RWPE1 (cell line): Measurements from ENCODE around the gene HPCA.

Experiments
- CTCF ChIA-PET: fragments of 350-600 bp; sonication (Branson Sonifier 250); formaldehyde crosslinking; extraction: SDS; loops from one replicate; lab custom pipeline; 2021; lab: Yijun Ruan, JAX
- POLR2A ChIA-PET: fragments of 400-600 bp; formaldehyde crosslinking; extraction: SDS; loops from one replicate; lab custom pipeline; 2020; ENCODE audit warnings: antibody characterized with exemption; ENCODE audit not compliant: low non-redundant PET; lab: Yijun Ruan, JAX
- DNase-seq: peaks from one replicate; pipeline ENCODE4 v3.0.0; 2012; ENCODE audit warnings: low spot score
- H3K27ac ChIP-seq: fragments of 450-650 bp; 2 replicates; pipeline ENCODE4 v1.5.1; 2017
- TF ChIP-seq, protein P1 (sequence below): fragments of 450-650 bp; conservative IDR thresholded peaks from 2 replicates; pipeline ENCODE4 v1.5.1; 2017; ENCODE audit warnings: low read depth, mild to moderate bottlenecking

Gene HPCA

GRCh38 chr1:32886004-32886827 is at the start of gene HPCA:
Gene HPCA, plus strand, starts transcription at chr1:32886491. Its CDS starts 2,408 bp downstream, at chr1:32888899.
- CTCF ChIA-PET = interaction anchor here (0.5 to 2.3 kb wide), 9 partner anchors 10 to 720 kb away, joined by 3 to 7 read pairs (median 4); partner anchors contain the start of gene TMEM54
- POLR2A ChIA-PET = no interaction called here
- peak; percentile 61 for DNase-seq
- TF ChIP-seq, protein P1, sequence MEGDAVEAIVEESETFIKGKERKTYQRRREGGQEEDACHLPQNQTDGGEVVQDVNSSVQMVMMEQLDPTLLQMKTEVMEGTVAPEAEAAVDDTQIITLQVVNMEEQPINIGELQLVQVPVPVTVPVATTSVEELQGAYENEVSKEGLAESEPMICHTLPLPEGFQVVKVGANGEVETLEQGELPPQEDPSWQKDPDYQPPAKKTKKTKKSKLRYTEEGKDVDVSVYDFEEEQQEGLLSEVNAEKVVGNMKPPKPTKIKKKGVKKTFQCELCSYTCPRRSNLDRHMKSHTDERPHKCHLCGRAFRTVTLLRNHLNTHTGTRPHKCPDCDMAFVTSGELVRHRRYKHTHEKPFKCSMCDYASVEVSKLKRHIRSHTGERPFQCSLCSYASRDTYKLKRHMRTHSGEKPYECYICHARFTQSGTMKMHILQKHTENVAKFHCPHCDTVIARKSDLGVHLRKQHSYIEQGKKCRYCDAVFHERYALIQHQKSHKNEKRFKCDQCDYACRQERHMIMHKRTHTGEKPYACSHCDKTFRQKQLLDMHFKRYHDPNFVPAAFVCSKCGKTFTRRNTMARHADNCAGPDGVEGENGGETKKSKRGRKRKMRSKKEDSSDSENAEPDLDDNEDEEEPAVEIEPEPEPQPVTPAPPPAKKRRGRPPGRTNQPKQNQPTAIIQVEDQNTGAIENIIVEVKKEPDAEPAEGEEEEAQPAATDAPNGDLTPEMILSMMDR = peak; percentile 43
- no peak within 1 kb of the TSS for H3K27ac ChIP-seq

- TF ChIP-seq, protein P1 = no peak
- H3K27ac ChIP-seq = no peak overlapping the region
- ChIA-PET CTCF (interaction anchor here (0.6 kb wide), 1 partner anchor 26 kb away, joined by 3 read pairs; no protein-coding TSS in a partner anchor), POLR2A (no interaction called here)
- no peak for DNase-seq
These were observed 37.8 kb upstream of the HPCA start for GRCh38 chr1:32848354-32849063.

- CTCF ChIA-PET = interaction anchor here (0.6 kb wide), 1 partner anchor 443 kb away, joined by 3 read pairs; no protein-coding TSS in a partner anchor
- POLR2A ChIA-PET = no interaction called here
- no peak overlapping the region for H3K27ac ChIP-seq
- TF ChIP-seq, protein P1 = no peak
- DNase-seq = no peak
These were observed 30.3 kb upstream of the HPCA start for GRCh38 chr1:32855861-32856617.

GRCh38 chr1:32858136-32858535 is 28.2 kb upstream of the HPCA start:
- no peak for DNase-seq
- H3K27ac ChIP-seq = no peak overlapping the region
- CTCF ChIA-PET = no interaction called here
- TF ChIP-seq, protein P1 = no peak
- POLR2A ChIA-PET = no interaction called here

- TF ChIP-seq, protein P1 = no peak
- ChIA-PET POLR2A (no interaction called here), CTCF (no interaction called here)
- no peak overlapping the region for H3K27ac ChIP-seq
- no peak for DNase-seq
These were observed 27.5 kb upstream of the HPCA start for GRCh38 chr1:32858791-32859190.

DNA sequence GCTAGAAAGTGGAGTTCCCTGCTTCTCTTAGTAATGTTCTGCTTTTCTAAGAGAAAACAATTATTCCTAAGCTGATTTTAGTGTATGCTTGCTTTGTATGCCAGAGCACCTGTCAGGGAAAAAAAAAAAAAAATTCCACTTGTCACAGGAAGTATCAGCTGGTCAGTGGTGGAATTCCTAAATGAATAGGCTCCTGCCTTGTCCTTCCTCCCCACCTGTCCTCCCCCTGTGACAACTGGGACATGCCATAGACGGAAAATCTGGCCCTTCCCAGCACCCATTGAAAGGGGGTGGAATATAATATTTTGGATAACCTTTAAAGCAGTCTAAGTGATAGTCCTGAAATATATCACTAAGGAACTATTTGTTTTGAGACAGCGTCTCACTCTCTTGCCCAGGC is 26.4 kb upstream of the HPCA start:
- ChIA-PET POLR2A (no interaction called here), CTCF (interaction anchor here (1.0 to 1.1 kb wide), 2 partner anchors 12 to 16 kb away, joined by 4 to 5 read pairs; no protein-coding TSS in a partner anchor)
- no peak for DNase-seq
- no peak overlapping the region for H3K27ac ChIP-seq
- TF ChIP-seq, protein P1 = no peak
